ENCODE results near the gene FAM117B. TPM values are rescaled to one million over a fixed set of nuclear protein-coding genes. Genes with fewer than 3 reads are reported as not detected.

The FAM117B gene
- total and polyA plus RNA-seq, 2 of the 8 experiments (the other 6 are each of a cell fraction or from before 2014, with no cell fraction given) = 3.9 to 22.6 TPM

GRCh38 chr2:202736826-202737225, 102.1 kb downstream of the FAM117B start:
- H4K5ac ChIP-seq (ENCODE audit: insufficient read length, low read depth, low read length) = no peak overlapping the region
- H3K9me3 ChIP-seq (ENCODE audit: insufficient read depth in 2 of 2, low read depth in 1 of 2, low read length in 1 of 2) = peaks cover 5 to 8% of the 10 kb centered on the region in 2 experiments; a peak in 3 of 4 replicates
- no peak overlapping the region for H3K18ac ChIP-seq (ENCODE audit: extremely low read depth, low read length)
- DNase-seq (ENCODE audit: low read depth in 1 of 2, low spot score in 2 of 2) = no peak
- 94% methylated on average over 1 of the region's 1 CpG; no CpG with 5 or more reads in 1 of the 2 experiments for WGBS, 2 experiments (ENCODE audit: extremely low coverage in 1 of 2, insufficient coverage in 1 of 2, insufficient read length in 1 of 2, insufficient replicate concordance in 2 of 2, low coverage in 1 of 2, low lambda C conversion rate in 2 of 2, missing lambda C conversion rate in 1 of 2)
- FAIRE-seq = no peak
- H3K79me2 ChIP-seq (ENCODE audit: control insufficient read depth in 1 of 2, insufficient read depth in 2 of 2, low read length in 2 of 2) = no peaks in the 10 kb centered on the region
- no peak overlapping the region for H2BK120ac ChIP-seq (replicated peaks; ENCODE audit: low read depth, low read length)
- no peak overlapping the region for H2BK20ac ChIP-seq (ENCODE audit: low read length)
- H3K23me2 ChIP-seq (ENCODE audit: low read depth, low read length) = peaks cover 1% of the 10 kb centered on the region; the same call in 1 of the 2 replicates
- no peak overlapping the region for H2BK15ac ChIP-seq (ENCODE audit: low read length)
- peaks cover 0 to 14% (median 4%) of the 10 kb centered on the region in 4 experiments; a peak in 4 of 8 replicates for H3K36me3 ChIP-seq (ENCODE audit: control insufficient read depth in 2 of 4, insufficient read depth in 4 of 4, low read length in 3 of 4)
- no peak overlapping the region for H3K27ac ChIP-seq (ENCODE audit: low read depth, low read length)
- H4K20me1 ChIP-seq (replicated peaks in 1 of 2; ENCODE audit: control insufficient read depth in 1 of 2, insufficient read depth in 2 of 2, low read length in 2 of 2) = no peaks in the 10 kb centered on the region
- H3K14ac ChIP-seq (ENCODE audit: insufficient read length) = no peak overlapping the region
- H3K4me2 ChIP-seq (ENCODE audit: insufficient read depth in 1 of 2, low read depth in 2 of 2, low read length in 2 of 2) = no peak overlapping the region
- H2AK5ac ChIP-seq (ENCODE audit: low read depth, low read length) = no peak overlapping the region
- H2BK5ac ChIP-seq (ENCODE audit: low read depth, low read length) = no peak overlapping the region
- no peak overlapping the region for H4K8ac ChIP-seq (ENCODE audit: extremely low read depth, insufficient read depth, low read length)
- no peaks in the 10 kb centered on the region for H3K27me3 ChIP-seq (replicated peaks in 1 of 4; ENCODE audit: control insufficient read depth in 3 of 4, extremely low read depth in 1 of 4, insufficient read depth in 3 of 4, low read length in 3 of 4)
- no peak overlapping the region for H3K4ac ChIP-seq (replicated peaks; ENCODE audit: insufficient read length, low read depth, low read length)
- TF ChIP-seq BRCA1 (IDR thresholded peaks at IDR 0.05; ENCODE audit: low read depth, low read length) = no peak
- no peak for TF ChIP-seq RXRA (IDR thresholded peaks at IDR 0.05; ENCODE audit: insufficient read depth, low read depth, low read length)
- no peak for TF ChIP-seq JUN (IDR thresholded peaks at IDR 0.05; ENCODE audit: low read depth, low read length)
- no peak for TF ChIP-seq RFX5 (IDR thresholded peaks at IDR 0.05; ENCODE audit: borderline replicate concordance, low read depth, low read length)
- TF ChIP-seq POLR2A (IDR thresholded peaks at IDR 0.05; ENCODE audit: control extremely low read depth in 1 of 2, low read depth in 2 of 2, low read length in 2 of 2) = no peak
- TF ChIP-seq SIRT6 (IDR thresholded peaks at IDR 0.05; ENCODE audit: low read length) = no peak
- no peak for TF ChIP-seq RBBP5 (IDR thresholded peaks at IDR 0.05; ENCODE audit: borderline replicate concordance, low read depth, low read length)
- TF ChIP-seq NANOG (IDR thresholded peaks at IDR 0.05; ENCODE audit: insufficient read depth, low read depth, low read length, poor library complexity, severe bottlenecking) = no peak
- TF ChIP-seq TAF1 (IDR thresholded peaks at IDR 0.05; ENCODE audit: low read depth, low read length) = no peak
- H3K4me3 ChIP-seq (ENCODE audit: extremely low read depth in 1 of 4, insufficient read depth in 2 of 4, low read depth in 3 of 4, low read length in 4 of 4) = no peak overlapping the region
- no peak overlapping the region for H3K9ac ChIP-seq (replicated peaks in 1 of 4; ENCODE audit: extremely low read depth in 1 of 4, low read depth in 3 of 4, low read length in 3 of 4)
- CTCF ChIA-PET (ENCODE audit: partially characterized antibody) = no interaction called here
- H2AFZ ChIP-seq (ENCODE audit: low read length) = no peak overlapping the region
- H3K23ac ChIP-seq (ENCODE audit: insufficient read length) = no peak overlapping the region
- H3K4me1 ChIP-seq (replicated peaks in 1 of 4; ENCODE audit: control insufficient read depth in 3 of 4, insufficient read depth in 4 of 4, low read length in 3 of 4) = no peaks in the 10 kb centered on the region
- no peaks in the 10 kb centered on the region for H3K79me1 ChIP-seq (ENCODE audit: low read depth, low read length)
- POLR2A ChIA-PET (ENCODE audit: partially characterized antibody) = no interaction called here
- no peak overlapping the region for H2BK12ac ChIP-seq (ENCODE audit: low read depth, low read length)
- no peak overlapping the region for H4K91ac ChIP-seq (replicated peaks; ENCODE audit: insufficient read length, low read length)
- H3K56ac ChIP-seq (replicated peaks; ENCODE audit: insufficient read length, low read depth, low read length) = no peak overlapping the region

Measured in H1 (cell line).